Measurements from ENCODE around the gene TACC2. TPM values are rescaled to one million over a fixed set of nuclear protein-coding genes. Genes with fewer than 3 reads are reported as not detected.

The TACC2 gene
- total and polyA plus RNA-seq, 4 donors = 43.3 to 309 (median 127) TPM

DNA sequence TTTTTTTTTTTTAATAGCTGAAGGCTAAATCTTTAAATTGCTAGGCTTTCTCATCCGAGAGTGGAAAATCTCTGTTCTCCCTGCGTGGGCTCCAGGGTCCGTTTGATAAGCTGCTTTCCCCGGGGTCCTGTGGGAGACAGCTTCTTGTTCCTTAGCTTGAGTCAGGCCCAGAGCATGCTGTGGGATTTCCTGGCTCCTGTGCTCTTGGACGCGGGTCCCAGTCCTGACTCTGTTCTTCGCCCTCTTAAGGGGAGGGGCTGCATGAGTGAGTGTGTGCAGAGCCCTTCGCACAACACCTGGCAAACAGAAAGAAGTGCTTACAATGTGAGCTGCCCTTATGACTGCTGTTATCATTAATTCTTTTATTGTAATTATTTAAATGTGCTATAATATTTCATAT, 133.5 kb downstream of the TACC2 start:
- H3K9me3 ChIP-seq (ENCODE audit: control insufficient read depth in 4 of 4, insufficient read depth in 3 of 4, low read length in 3 of 4) = peaks cover 0 to 1% (median 0%) of the 10 kb centered on the region in 4 donors
- no peaks in the 10 kb centered on the region for H3K36me3 ChIP-seq (ENCODE audit: control insufficient read depth in 4 of 4, insufficient read depth in 4 of 4, low read length in 4 of 4)
- no peak for DNase-seq
- 69 to 83% methylated on average over 8 of the region's 8 CpGs for WGBS, 2 donors
- no peak overlapping the region for H3K4me3 ChIP-seq
- H3K4me1 ChIP-seq (ENCODE audit: control insufficient read depth in 5 of 5, insufficient read depth in 5 of 5, low read length in 5 of 5) = peaks cover 0 to 16% (median under 1%) of the 10 kb centered on the region in 5 donors
- no peaks in the 10 kb centered on the region for H3K27me3 ChIP-seq (ENCODE audit: control insufficient read depth in 3 of 3, insufficient read depth in 3 of 3, low read length in 2 of 3)
- no peak overlapping the region for H3K9ac ChIP-seq (ENCODE audit: insufficient read depth in 1 of 2, low read length in 2 of 2)
- TF ChIP-seq, protein P1, sequence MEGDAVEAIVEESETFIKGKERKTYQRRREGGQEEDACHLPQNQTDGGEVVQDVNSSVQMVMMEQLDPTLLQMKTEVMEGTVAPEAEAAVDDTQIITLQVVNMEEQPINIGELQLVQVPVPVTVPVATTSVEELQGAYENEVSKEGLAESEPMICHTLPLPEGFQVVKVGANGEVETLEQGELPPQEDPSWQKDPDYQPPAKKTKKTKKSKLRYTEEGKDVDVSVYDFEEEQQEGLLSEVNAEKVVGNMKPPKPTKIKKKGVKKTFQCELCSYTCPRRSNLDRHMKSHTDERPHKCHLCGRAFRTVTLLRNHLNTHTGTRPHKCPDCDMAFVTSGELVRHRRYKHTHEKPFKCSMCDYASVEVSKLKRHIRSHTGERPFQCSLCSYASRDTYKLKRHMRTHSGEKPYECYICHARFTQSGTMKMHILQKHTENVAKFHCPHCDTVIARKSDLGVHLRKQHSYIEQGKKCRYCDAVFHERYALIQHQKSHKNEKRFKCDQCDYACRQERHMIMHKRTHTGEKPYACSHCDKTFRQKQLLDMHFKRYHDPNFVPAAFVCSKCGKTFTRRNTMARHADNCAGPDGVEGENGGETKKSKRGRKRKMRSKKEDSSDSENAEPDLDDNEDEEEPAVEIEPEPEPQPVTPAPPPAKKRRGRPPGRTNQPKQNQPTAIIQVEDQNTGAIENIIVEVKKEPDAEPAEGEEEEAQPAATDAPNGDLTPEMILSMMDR (IDR thresholded peaks at IDR 0.05; ENCODE audit: control extremely low read depth, extremely low read depth) = no peak
- no peak for ATAC-seq (ENCODE audit: insufficient read depth, low FRiP score)
- peak overlapping the region in 1 of 2 donors; percentile 81 for H3K27ac ChIP-seq (ENCODE audit: low read depth in 1 of 2, low read length in 1 of 2)

- peaks cover 0 to 3% (median 0%) of the 10 kb centered on the region in 4 donors for H3K9me3 ChIP-seq (ENCODE audit: control insufficient read depth in 4 of 4, insufficient read depth in 3 of 4, low read length in 3 of 4)
- no peaks in the 10 kb centered on the region for H3K36me3 ChIP-seq (ENCODE audit: control insufficient read depth in 4 of 4, insufficient read depth in 4 of 4, low read length in 4 of 4)
- H3K9ac ChIP-seq (ENCODE audit: insufficient read depth in 1 of 2, low read length in 2 of 2) = no peak overlapping the region
- DNase-seq (no peak), ATAC-seq (ENCODE audit: insufficient read depth, low FRiP score) (no peak)
- peaks cover 0 to 18% (median 5%) of the 10 kb centered on the region in 5 donors for H3K4me1 ChIP-seq (ENCODE audit: control insufficient read depth in 5 of 5, insufficient read depth in 5 of 5, low read length in 5 of 5)
- H3K4me3 ChIP-seq = no peak overlapping the region
- no peaks in the 10 kb centered on the region for H3K27me3 ChIP-seq (ENCODE audit: control insufficient read depth in 3 of 3, insufficient read depth in 3 of 3, low read length in 2 of 3)
- WGBS, 2 donors = 73 to 83% methylated on average over 8 of the region's 8 CpGs
- TF ChIP-seq, protein P1 (IDR thresholded peaks at IDR 0.05; ENCODE audit: control extremely low read depth, extremely low read depth) = no peak
- peak overlapping the region in 1 of 2 donors; percentile 74 for H3K27ac ChIP-seq (ENCODE audit: low read depth in 1 of 2, low read length in 1 of 2)
These were observed 134.2 kb downstream of the TACC2 start for GRCh38 chr10:122123186-122123585.

DNA sequence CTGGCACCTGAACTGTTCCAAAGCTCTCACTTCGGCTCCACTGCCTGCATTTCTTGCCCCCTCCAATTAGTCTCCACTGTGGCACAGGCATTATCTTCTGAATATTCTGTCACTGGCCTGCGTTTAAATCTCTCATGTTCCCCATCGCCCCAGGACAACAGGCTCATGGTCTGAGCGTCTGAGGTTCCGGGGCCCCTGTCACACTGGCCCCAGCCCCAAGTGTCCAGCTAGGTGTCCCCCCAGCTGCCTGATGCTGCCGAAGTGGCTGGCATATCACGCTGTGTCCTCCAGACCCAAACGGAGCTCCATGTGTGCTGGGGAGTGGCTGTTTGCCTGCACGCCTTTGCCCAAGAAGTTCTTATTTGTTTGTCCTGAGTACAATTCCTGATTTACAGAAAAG, 135.4 kb downstream of the TACC2 start:
- Histone ChIP-seq H3K4me3 (no peak overlapping the region), H3K4me1 (ENCODE audit: control insufficient read depth in 5 of 5, insufficient read depth in 5 of 5, low read length in 5 of 5) (peaks cover 0 to 18% (median 5%) of the 10 kb centered on the region in 5 donors), H3K27ac (ENCODE audit: low read depth in 1 of 2, low read length in 1 of 2) (peak overlapping the region in 1 of 2 donors; percentile 52), H3K36me3 (ENCODE audit: control insufficient read depth in 4 of 4, insufficient read depth in 4 of 4, low read length in 4 of 4) (no peaks in the 10 kb centered on the region), H3K27me3 (ENCODE audit: control insufficient read depth in 3 of 3, insufficient read depth in 3 of 3, low read length in 2 of 3) (no peaks in the 10 kb centered on the region), H3K9me3 (ENCODE audit: control insufficient read depth in 4 of 4, insufficient read depth in 3 of 4, low read length in 3 of 4) (peaks cover 0 to 3% (median 0%) of the 10 kb centered on the region in 4 donors), H3K9ac (ENCODE audit: insufficient read depth in 1 of 2, low read length in 2 of 2) (no peak overlapping the region)
- DNase-seq = no peak
- WGBS, 2 donors = 79 to 81% methylated on average over 9 of the region's 9 CpGs
- TF ChIP-seq, protein P1 (IDR thresholded peaks at IDR 0.05; ENCODE audit: control extremely low read depth, extremely low read depth) = no peak
- no peak for ATAC-seq (ENCODE audit: insufficient read depth, low FRiP score)

GRCh38 chr10:122124808-122125207, 135.8 kb downstream of the TACC2 start:
- no peak overlapping the region for H3K9ac ChIP-seq (ENCODE audit: insufficient read depth in 1 of 2, low read length in 2 of 2)
- ATAC-seq (ENCODE audit: insufficient read depth, low FRiP score) = no peak
- peaks cover 0 to 18% (median 5%) of the 10 kb centered on the region in 5 donors for H3K4me1 ChIP-seq (ENCODE audit: control insufficient read depth in 5 of 5, insufficient read depth in 5 of 5, low read length in 5 of 5)
- H3K27ac ChIP-seq (ENCODE audit: low read depth in 1 of 2, low read length in 1 of 2) = no peak overlapping the region
- H3K9me3 ChIP-seq (ENCODE audit: control insufficient read depth in 4 of 4, insufficient read depth in 3 of 4, low read length in 3 of 4) = peaks cover 0 to 3% (median 0%) of the 10 kb centered on the region in 4 donors
- H3K36me3 ChIP-seq (ENCODE audit: control insufficient read depth in 4 of 4, insufficient read depth in 4 of 4, low read length in 4 of 4) = no peaks in the 10 kb centered on the region
- WGBS, 2 donors = 70 to 81% methylated on average over 7 of the region's 7 CpGs
- TF ChIP-seq, protein P1 (IDR thresholded peaks at IDR 0.05; ENCODE audit: control extremely low read depth, extremely low read depth) = no peak
- DNase-seq = no peak
- no peaks in the 10 kb centered on the region for H3K27me3 ChIP-seq (ENCODE audit: control insufficient read depth in 3 of 3, insufficient read depth in 3 of 3, low read length in 2 of 3)
- H3K4me3 ChIP-seq = no peak overlapping the region

Data from lung (tissue), 12 donors.